ENCODE data around the gene CEP70. TPM values are rescaled to one million over a fixed set of nuclear protein-coding genes. Genes with fewer than 3 reads are reported as not detected.

The CEP70 gene
- total and polyA plus RNA-seq, 10 of the 15 experiments (the other 5 are each of a cell fraction or from before 2014, with no cell fraction given) = 1.4 to 9.3 (median 2.2) TPM

DNA sequence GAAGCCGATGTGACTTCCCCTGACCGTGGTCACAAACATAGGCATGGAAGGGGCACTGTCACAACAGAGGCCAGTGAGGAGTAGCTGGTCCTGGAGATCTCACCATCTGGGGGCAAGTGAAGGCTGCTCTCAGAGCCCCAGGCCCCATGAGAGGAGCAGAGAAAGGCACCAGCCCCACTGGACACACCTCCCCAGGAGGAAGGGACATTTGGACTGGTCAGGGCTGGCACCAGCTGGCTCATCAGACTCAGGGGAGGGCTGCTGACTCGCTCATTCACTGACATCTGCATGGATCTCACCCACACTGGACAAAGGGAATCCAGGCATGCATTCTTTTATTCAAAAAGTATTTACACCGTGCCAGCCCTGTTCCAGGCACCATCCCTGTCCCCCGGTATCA is 132.8 kb downstream of the CEP70 start:
- no peak for ATAC-seq
- H3K4me2 ChIP-seq (ENCODE audit: control insufficient read depth, insufficient read depth) = no peak overlapping the region
- H3K27me3 ChIP-seq (replicated peaks in 1 of 2; ENCODE audit: control insufficient read depth in 2 of 2, insufficient read depth in 2 of 2, low read length in 1 of 2) = no peaks in the 10 kb centered on the region; a peak in 3 of 4 replicates
- intact Hi-C loops (cut with micrococcal nuclease; ENCODE audit: unreplicated experiment) (no loop called here), in situ Hi-C loops (cut with MboI) (no loop called here)
- ChIA-PET CTCF (interaction anchor here (1.4 kb wide), 1 partner anchor 454 kb away, joined by 5 read pairs; no protein-coding TSS in a partner anchor), SMC1A (ENCODE audit: uncharacterized antibody, unreplicated experiment) (no interaction called here), POLR2A (no interaction called here), RAD21 (ENCODE audit: unreplicated experiment) (no interaction called here)
- no peak overlapping the region for H3K4me3 ChIP-seq
- 26% methylated on average over 5 of the region's 5 CpGs for WGBS (ENCODE audit: insufficient coverage, insufficient replicate concordance, low lambda C conversion rate, missing lambda C conversion rate)
- no peaks in the 10 kb centered on the region for H3K9me3 ChIP-seq (replicated peaks; ENCODE audit: control insufficient read depth, insufficient read depth, low read length)
- no peak overlapping the region for H2AFZ ChIP-seq (ENCODE audit: control insufficient read depth, low read depth, low read length)
- no peak for DNase-seq (ENCODE audit: low read depth, low spot score)
- H4K20me1 ChIP-seq (ENCODE audit: control insufficient read depth, insufficient read depth) = no peaks in the 10 kb centered on the region
- no peaks in the 10 kb centered on the region for H3K79me2 ChIP-seq (ENCODE audit: control insufficient read depth, insufficient read depth, low read length)
- H3K27ac ChIP-seq (ENCODE audit: control insufficient read depth, insufficient read depth) = no peak overlapping the region
- H3K4me1 ChIP-seq (ENCODE audit: control insufficient read depth, insufficient read depth, low read length) = no peaks in the 10 kb centered on the region
- no peak overlapping the region for H3K9ac ChIP-seq (ENCODE audit: control insufficient read depth, insufficient read depth, low read length)
- no peak for TF ChIP-seq EED (IDR thresholded peaks at IDR 0.05; ENCODE audit: low read depth)
- no peak for TF ChIP-seq JUND (IDR thresholded peaks at IDR 0.05; ENCODE audit: low read depth, low read length)
- TF ChIP-seq YBX1 (IDR thresholded peaks at IDR 0.05) = no peak
- TF ChIP-seq, protein P1, sequence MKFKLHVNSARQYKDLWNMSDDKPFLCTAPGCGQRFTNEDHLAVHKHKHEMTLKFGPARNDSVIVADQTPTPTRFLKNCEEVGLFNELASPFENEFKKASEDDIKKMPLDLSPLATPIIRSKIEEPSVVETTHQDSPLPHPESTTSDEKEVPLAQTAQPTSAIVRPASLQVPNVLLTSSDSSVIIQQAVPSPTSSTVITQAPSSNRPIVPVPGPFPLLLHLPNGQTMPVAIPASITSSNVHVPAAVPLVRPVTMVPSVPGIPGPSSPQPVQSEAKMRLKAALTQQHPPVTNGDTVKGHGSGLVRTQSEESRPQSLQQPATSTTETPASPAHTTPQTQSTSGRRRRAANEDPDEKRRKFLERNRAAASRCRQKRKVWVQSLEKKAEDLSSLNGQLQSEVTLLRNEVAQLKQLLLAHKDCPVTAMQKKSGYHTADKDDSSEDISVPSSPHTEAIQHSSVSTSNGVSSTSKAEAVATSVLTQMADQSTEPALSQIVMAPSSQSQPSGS (IDR thresholded peaks at IDR 0.05; ENCODE audit: low read length) = no peak
- H3K36me3 ChIP-seq (ENCODE audit: control insufficient read depth in 2 of 2, insufficient read depth in 2 of 2, low read length in 1 of 2) = no peaks in the 10 kb centered on the region
- FAIRE-seq = no peak
- no TSS peak for BruUV-seq (replicated peaks)

DNA sequence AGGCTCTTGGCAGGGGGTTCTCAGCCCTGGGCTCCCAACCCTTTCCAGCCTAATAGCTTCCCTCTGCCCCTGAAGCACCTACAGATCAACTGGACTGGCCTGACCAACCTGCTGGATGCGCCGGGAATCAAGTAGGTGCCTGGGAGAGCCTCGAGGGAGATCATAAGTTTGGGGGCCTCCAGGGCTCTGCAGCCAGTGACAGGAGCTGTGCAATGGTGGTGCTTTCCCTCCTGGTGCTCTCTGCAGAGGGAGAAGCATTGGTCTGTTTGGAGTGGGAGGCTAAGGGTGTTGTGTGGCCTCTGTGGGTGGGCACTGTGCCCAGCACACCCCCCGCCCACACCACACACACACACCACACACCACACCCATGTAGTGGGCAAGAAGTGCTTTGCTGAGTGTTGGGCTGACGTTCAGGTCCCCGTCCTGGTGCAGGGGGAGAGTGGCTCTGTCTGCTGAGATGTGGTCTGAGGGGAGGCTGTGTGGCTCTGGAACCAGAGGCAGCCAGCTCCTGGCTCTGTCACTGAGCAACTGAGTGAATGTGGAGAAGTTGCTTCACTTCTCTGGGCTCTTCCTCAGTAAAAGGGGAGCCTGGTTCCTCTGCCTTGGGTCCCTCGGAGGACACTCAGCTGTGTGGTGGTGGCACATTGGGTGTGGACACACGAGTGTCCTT is 133.4 kb downstream of the CEP70 start:
- FAIRE-seq (no peak), ATAC-seq (no peak), DNase-seq (ENCODE audit: low read depth, low spot score) (no peak)
- Histone ChIP-seq H3K79me2 (ENCODE audit: control insufficient read depth, insufficient read depth, low read length) (no peaks in the 10 kb centered on the region), H3K4me2 (ENCODE audit: control insufficient read depth, insufficient read depth) (no peak overlapping the region), H3K9ac (ENCODE audit: control insufficient read depth, insufficient read depth, low read length) (no peak overlapping the region), H3K9me3 (replicated peaks; ENCODE audit: control insufficient read depth, insufficient read depth, low read length) (no peaks in the 10 kb centered on the region), H2AFZ (ENCODE audit: control insufficient read depth, low read depth, low read length) (no peak overlapping the region), H3K27me3 (replicated peaks in 1 of 2; ENCODE audit: control insufficient read depth in 2 of 2, insufficient read depth in 2 of 2, low read length in 1 of 2) (no peaks in the 10 kb centered on the region; a peak in 3 of 4 replicates), H3K27ac (ENCODE audit: control insufficient read depth, insufficient read depth) (no peak overlapping the region), H3K4me1 (ENCODE audit: control insufficient read depth, insufficient read depth, low read length) (no peaks in the 10 kb centered on the region), H4K20me1 (ENCODE audit: control insufficient read depth, insufficient read depth) (no peaks in the 10 kb centered on the region), H3K36me3 (ENCODE audit: control insufficient read depth in 2 of 2, insufficient read depth in 2 of 2, low read length in 1 of 2) (no peaks in the 10 kb centered on the region), H3K4me3 (no peak overlapping the region)
- no TSS peak for BruUV-seq (replicated peaks)
- 24% methylated on average over 8 of the region's 8 CpGs for WGBS (ENCODE audit: insufficient coverage, insufficient replicate concordance, low lambda C conversion rate, missing lambda C conversion rate)
- in situ Hi-C loops (cut with MboI) = no loop called here
- intact Hi-C loops (cut with micrococcal nuclease; ENCODE audit: unreplicated experiment) = no loop called here
- POLR2A ChIA-PET = no interaction called here
- CTCF ChIA-PET = no interaction called here
- SMC1A ChIA-PET (ENCODE audit: uncharacterized antibody, unreplicated experiment) = no interaction called here
- RAD21 ChIA-PET (ENCODE audit: unreplicated experiment) = no interaction called here
- TF ChIP-seq RCOR1 (conservative IDR thresholded peaks at IDR 0.05; ENCODE audit: low read depth, low read length) (no peak), HDAC2 (IDR thresholded peaks at IDR 0.05) (no peak), STAT3 (IDR thresholded peaks at IDR 0.05; ENCODE audit: low read depth, low read length) (no peak), RELA (IDR thresholded peaks at IDR 0.05; ENCODE audit: borderline replicate concordance, partially characterized antibody) (no peak), ZBED1 (IDR thresholded peaks at IDR 0.05; ENCODE audit: borderline replicate concordance) (no peak), NR2C1 (IDR thresholded peaks at IDR 0.05) (no peak), BACH1 (IDR thresholded peaks at IDR 0.05; ENCODE audit: borderline replicate concordance) (no peak), MTA2 (IDR thresholded peaks at IDR 0.05; ENCODE audit: low read depth) (no peak), GATAD2B (conservative IDR thresholded peaks at IDR 0.05; ENCODE audit: low read depth) (no peak), CREB1 (IDR thresholded peaks at IDR 0.05; ENCODE audit: low read depth) (no peak), BMI1 (IDR thresholded peaks at IDR 0.05; ENCODE audit: borderline replicate concordance) (no peak), NRF1 (conservative IDR thresholded peaks at IDR 0.05; ENCODE audit: low read depth, low read length) (no peak)

Measured in GM12878 (cell line).